Glomerular visceral epithelial cell (primary cell): ENCODE data around the gene MRGPRF.

ENCODE experiments used
- DNase-seq: peaks from one replicate; pipeline ENCODE4 v3.0.0-alpha.2; 2016; ENCODE audit errors: extremely low spot score

The MRGPRF gene

DNA sequence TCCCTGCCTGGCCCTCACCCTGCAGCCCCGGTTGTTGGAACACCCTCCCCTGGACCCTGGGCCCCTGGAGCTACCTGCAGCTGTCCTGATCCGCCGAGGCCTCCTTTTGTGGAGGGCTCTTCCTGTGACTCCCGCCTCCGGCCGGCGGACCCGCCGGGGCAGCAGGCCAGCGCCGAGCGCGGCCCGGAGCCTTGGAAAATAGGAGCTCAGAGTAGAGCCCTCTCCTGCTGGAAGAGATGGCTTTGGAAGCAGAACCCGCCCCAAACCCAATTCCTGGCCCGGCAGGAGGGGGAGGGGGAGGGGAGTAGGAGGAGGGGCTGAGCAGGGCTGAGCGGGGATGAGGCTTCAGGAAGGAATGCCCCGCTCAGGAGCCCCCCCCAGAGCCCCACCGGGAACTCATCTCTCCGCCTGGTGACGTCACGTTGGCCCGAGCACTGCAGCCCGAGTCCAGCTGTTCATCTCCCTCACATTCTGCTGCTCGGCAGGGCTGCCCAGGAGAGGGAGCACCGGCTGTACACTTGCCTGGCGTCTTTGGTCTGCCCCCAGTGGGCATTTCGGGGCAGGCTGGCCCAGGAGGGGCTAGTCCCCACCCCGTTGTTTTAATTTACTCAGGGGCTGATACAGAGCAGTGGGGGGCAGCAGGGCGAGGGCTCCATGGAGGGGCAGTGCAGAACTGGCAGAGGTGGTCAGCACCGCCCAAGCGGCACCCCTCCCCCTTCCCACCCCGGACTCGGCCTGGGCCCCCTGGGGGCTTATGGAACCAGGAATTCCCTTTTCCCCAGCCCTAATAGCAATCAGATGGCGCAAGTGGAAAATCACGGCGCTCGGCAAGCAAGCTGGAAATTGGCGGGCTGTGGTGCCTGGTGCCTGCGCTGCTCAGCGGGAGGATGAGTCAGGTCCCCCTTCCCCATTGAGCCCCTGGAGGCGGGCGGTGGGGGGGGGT is at the start of gene MRGPRF:
MRGPRF (minus strand) TSS at position 238 of the 943 bp plus-strand sequence. CDS start 3,345 bp downstream, outside the sequence.
- no peak for DNase-seq

DNA sequence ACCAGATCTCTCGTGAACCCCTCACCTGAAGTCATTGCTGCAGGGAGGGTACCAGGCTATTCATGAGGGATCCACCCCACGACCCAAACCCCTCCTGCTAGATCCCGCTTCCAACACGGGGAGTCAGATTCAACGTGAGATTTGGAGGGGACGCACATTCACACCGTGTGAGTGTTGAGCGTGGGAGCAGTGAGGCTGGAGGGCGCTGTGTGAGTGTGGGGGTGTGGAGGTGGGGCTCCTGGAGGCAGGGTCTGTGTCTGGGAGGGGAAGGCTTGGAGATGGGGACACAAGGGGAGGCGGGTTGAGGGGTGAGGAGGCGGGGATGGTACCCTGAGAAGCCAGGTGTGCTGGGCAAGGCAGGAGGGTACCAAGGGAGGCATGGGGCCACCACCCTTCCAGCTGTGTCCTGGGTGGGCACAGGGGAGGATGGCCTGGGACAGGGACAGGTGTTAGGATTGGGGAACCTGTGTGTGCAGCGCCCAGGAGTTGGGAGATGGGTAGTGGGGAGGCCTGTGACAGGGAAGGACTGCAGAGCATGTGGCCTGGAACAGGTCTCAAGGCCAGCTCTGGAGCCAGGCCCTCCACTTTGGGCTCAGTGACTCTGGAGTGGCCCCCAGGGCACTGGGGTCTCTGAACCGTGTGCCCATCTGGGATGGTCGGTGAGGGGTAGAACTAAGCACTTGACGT is 49.3 kb upstream of the MRGPRF start:
- DNase-seq: no peak

GRCh38 chr11:69061713-69062053 is 48.6 kb upstream of the MRGPRF start:
- DNase-seq: no peak

GRCh38 chr11:69060806-69061712 is 48.0 kb upstream of the MRGPRF start:
- no peak for DNase-seq

- no peak for DNase-seq
These were observed 46.9 kb upstream of the MRGPRF start for GRCh38 chr11:69059985-69060384.

DNA sequence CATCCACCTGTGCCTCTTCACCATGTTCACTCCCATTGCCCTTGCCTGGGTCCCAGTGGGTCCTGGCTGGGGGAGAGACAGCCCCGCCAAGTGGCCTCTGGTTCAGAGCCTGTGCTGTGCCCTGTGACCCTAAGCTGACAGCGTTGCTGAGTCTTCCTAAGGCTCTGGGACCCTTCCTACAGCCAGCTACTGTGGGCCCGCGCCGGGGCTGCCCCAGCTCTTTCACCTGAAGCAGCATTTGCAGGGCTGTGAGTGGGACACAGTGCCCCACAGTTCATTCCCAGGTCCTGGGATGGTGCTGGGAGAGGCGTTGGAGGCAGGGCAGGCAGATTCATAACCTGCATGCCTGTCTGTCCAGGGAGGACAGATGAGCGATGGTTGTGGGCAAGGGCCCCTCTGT is 46.4 kb upstream of the MRGPRF start:
- no peak for DNase-seq

GRCh38 chr11:69058511-69059270 is 45.6 kb upstream of the MRGPRF start:
- DNase-seq: no peak

GRCh38 chr11:69057801-69058200 is 44.8 kb upstream of the MRGPRF start:
- DNase-seq: no peak

GRCh38 chr11:69057236-69057635 is 44.2 kb upstream of the MRGPRF start:
- no peak for DNase-seq

GRCh38 chr11:69055598-69056516 is 42.8 kb upstream of the MRGPRF start:
- no peak for DNase-seq

DNA sequence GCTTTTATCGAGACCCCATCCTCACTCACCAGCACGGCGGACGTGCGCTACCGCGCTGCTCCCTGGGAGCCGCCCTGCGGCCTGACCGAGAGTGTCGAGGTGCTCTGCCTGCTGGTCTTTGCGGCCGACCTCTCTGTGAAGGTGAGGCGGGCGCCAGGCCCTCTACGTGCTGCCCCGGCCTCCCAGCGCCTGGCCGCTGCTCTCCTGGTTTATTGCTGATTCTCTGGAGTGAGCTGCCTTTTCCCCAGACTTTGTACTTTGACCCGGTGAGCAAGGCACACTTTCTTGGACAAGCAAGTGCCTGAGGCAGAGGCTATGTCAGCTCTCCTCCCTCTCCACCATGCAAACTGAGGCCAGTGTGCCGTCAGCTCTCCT is 42.2 kb upstream of the MRGPRF start:
- no peak for DNase-seq

DNA sequence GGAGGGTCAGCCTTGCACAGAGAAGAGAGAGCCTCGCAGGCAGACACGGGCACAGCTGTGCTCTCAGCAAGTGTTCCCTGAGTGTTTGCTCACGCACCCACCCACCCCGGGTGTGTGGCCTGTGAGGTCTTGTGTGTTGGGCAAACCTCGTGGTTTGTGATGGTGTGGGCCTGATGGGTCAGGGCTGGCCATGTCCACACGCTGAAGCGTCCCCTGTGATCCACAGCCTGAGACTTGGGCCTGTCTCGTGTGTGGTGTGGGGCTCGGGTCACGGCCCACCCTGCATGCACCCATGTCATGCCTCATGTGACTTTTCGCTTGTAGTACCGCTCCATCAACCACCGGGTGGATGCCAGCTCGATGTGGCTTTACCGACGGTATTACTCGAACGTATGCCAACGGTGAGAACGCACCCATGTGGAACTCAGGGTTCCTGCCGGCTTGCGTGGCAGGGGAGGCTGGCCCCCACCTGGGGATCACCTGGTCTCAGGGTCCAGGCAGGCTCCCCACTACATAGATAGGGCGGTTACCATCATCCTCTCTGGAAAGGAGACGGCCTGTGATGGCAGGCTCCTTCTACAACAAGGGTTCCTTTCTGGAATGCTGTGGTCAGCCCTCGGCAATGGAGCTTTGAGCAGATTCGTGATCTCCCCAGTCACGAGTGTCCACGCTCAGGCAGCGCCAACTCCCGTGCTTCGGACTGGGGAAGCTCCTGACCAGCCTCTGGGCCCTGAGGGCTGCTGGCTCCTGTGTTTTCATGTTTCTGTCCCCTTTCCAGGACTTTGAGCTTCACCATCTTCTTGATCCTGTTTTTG is 41.6 kb upstream of the MRGPRF start:
- no peak for DNase-seq

- no peak for DNase-seq
These were observed 40.7 kb upstream of the MRGPRF start for GRCh38 chr11:69053546-69054396.

- no peak for DNase-seq
These were observed 40.1 kb upstream of the MRGPRF start for GRCh38 chr11:69053169-69053477.

GRCh38 chr11:69052343-69053168 is 39.5 kb upstream of the MRGPRF start:
- DNase-seq: no peak

GRCh38 chr11:69051381-69052342 is 38.6 kb upstream of the MRGPRF start:
- no peak for DNase-seq
